Esophagus squamous epithelium (tissue), 5 donors: Measurements from ENCODE around the gene HECW1. TPM values are rescaled to one million over a fixed set of nuclear protein-coding genes. Genes with fewer than 3 reads are reported as not detected.

ENCODE experiments used
- DNase-seq: peaks from one replicate; lab custom pipeline; 2025; lab: John Stamatoyannopoulos, UW
- H3K27ac ChIP-seq, 4 donors: fragments of 200-600 bp; sonication (generic); one replicate each; pipeline ENCODE4 v1.5.1; 2016 to 2019; ENCODE audit warnings: mild to moderate bottlenecking in 1 of 4
- H3K27me3 ChIP-seq, 4 donors: fragments of 200-600 bp; sonication (generic); 1 replicate in 3 of 4; 2 replicates in 1 of 4; pipeline versions ENCODE4 v1.5.1 to v1.6.0; 2017 to 2021; ENCODE audit warnings: antibody characterized with exemption in 1 of 4
- H3K36me3 ChIP-seq, 3 donors: fragments of 200-600 bp; sonication (generic); one replicate each; pipeline ENCODE4 v1.5.1; 2016 to 2019
- H3K4me1 ChIP-seq, 3 donors: fragments of 200-600 bp; sonication (generic); one replicate each; pipeline ENCODE4 v1.5.1; 2017 to 2019
- H3K4me3 ChIP-seq, 4 donors: fragments of 200-600 bp; sonication (generic); 1 replicate in 3 of 4; 2 replicates in 1 of 4; pipeline ENCODE4 v1.5.1; 2016 to 2019; ENCODE audit warnings: mild to moderate bottlenecking in 2 of 4, moderate library complexity in 1 of 4
- H3K9me3 ChIP-seq, 3 donors: fragments of 200-600 bp; sonication (generic); one replicate each; pipeline ENCODE4 v1.5.1; 2016 to 2019
- POLR2A ChIP-seq, 4 donors: fragments of 450-650 bp; IDR thresholded peaks; one replicate each; pipeline ENCODE4 v1.6.1; 2017; ENCODE audit warnings: antibody characterized with exemption in 4 of 4, mild to moderate bottlenecking in 4 of 4, moderate library complexity in 3 of 4
- WGBS, 2 donors: methylation state at CpG; one replicate each; pipeline ENCODE4 v1.1.5; 2018; 5-methylcytosine and 5-hydroxymethylcytosine counted together
- intact Hi-C: fragments of 100-400 bp; cut with DNase I; formaldehyde crosslinking; loops from one replicate; pipeline ENCODE4 v1.15.0; 2022
- total RNA-seq, 4 donors: library from RNA; depleted of rRNA; stranded (reverse); fragments of >200 nt; gene quantifications; one replicate each; pipeline ENCODE4 v1.1.0, GENCODE V29; 2016
- TF ChIP-seq, protein P1 (sequence below), 6 experiments: fragments of 450-650 bp in 4 of 6; fragments of 200-600 bp in 2 of 6; sonication (generic) in 2 of 6; IDR thresholded peaks; one replicate each; pipeline ENCODE4 v1.5.1; 2016 to 2019; ENCODE audit warnings: antibody characterized with exemption in 6 of 6, mild to moderate bottlenecking in 4 of 6, moderate library complexity in 4 of 6
- donor health status: DM: yes; HTN: yes; CAD: no.

The HECW1 gene
- total RNA-seq, 4 donors from 2014 or later, result 0.18 to 0.57 (median 0.19) TPM; not detected in 1

DNA sequence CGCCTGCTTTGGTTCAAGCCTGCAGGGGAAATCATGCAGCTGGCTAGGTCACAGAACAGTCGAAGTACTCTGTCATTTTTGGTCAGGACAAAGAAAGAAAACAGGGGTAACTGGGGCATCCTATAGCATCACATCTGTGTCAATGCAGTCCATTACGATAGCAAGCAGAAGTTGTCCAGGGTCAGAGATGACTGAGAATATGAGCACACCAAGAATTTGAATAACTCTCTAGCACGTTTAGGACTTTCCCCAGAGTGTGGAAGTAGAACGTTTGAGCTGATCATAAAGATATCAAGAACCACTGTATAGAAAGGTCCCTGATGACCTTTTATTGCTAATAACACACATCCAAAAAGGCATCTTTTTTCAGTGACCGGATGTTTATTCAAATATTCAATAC, 12.7 kb upstream of the HECW1 start:
- peaks cover 0 to 2% (median 0%) of the 10 kb centered on the region in 4 donors for H3K27me3 ChIP-seq
- no peak overlapping the region for H3K27ac ChIP-seq
- no peaks in the 10 kb centered on the region for H3K4me1 ChIP-seq
- H3K9me3 ChIP-seq, result no peaks in the 10 kb centered on the region
- no peak overlapping the region for H3K4me3 ChIP-seq
- 68 to 73% methylated on average over 6 of the region's 6 CpGs for WGBS, 2 donors
- H3K36me3 ChIP-seq, result no peaks in the 10 kb centered on the region
- TF ChIP-seq, protein P1, sequence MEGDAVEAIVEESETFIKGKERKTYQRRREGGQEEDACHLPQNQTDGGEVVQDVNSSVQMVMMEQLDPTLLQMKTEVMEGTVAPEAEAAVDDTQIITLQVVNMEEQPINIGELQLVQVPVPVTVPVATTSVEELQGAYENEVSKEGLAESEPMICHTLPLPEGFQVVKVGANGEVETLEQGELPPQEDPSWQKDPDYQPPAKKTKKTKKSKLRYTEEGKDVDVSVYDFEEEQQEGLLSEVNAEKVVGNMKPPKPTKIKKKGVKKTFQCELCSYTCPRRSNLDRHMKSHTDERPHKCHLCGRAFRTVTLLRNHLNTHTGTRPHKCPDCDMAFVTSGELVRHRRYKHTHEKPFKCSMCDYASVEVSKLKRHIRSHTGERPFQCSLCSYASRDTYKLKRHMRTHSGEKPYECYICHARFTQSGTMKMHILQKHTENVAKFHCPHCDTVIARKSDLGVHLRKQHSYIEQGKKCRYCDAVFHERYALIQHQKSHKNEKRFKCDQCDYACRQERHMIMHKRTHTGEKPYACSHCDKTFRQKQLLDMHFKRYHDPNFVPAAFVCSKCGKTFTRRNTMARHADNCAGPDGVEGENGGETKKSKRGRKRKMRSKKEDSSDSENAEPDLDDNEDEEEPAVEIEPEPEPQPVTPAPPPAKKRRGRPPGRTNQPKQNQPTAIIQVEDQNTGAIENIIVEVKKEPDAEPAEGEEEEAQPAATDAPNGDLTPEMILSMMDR (IDR thresholded peaks at IDR 0.05), result no peak
- TF ChIP-seq POLR2A (IDR thresholded peaks at IDR 0.05), result no peak
- DNase-seq, result no peak
- intact Hi-C loops, result no loop called here

DNA sequence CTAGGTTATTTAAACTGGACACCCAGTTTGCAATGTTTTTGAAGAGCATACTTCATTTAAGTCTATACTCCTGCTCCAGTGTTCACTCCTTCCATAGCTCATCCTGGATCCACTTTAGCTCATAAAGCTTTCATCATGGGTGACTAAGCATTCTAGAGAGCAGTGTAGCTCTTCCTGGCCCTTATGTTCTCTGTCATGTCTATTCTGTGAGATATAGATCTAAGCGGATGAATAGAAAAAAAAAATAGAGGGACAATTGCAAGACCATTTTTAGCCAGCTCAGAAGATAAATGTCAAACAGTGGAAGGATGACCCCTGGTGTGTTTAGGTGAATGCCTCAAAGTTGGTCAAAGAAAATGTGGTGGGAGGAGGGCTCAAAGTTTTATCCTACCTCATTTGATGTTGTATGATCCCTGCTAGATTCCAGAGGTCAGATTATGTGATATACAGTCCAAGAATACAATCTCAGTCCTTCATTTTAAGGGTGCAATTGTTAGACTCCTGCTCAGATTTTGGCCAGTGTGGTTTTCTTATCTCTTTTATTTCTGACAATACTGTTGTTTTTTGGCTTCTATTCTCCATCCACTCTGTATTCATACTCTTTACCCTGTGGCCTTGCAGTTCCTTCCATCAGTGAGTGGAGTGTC, 7.5 kb upstream of the HECW1 start:
- no peak for DNase-seq
- 71 to 90% methylated on average over 1 of the region's 1 CpG for WGBS, 2 donors
- Histone ChIP-seq H3K36me3 (no peaks in the 10 kb centered on the region), H3K4me3 (no peak overlapping the region), H3K4me1 (no peaks in the 10 kb centered on the region), H3K27me3 (peaks cover 0 to 12% (median 0%) of the 10 kb centered on the region in 4 donors), H3K27ac (no peak overlapping the region), H3K9me3 (no peaks in the 10 kb centered on the region)
- no peak for TF ChIP-seq POLR2A (IDR thresholded peaks at IDR 0.05)
- TF ChIP-seq, protein P1 (IDR thresholded peaks at IDR 0.05), result no peak
- intact Hi-C loops, result no loop called here

GRCh38 chr7:43105521-43106120, 6.8 kb upstream of the HECW1 start:
- peaks cover 0 to 19% (median 0%) of the 10 kb centered on the region in 4 donors for H3K27me3 ChIP-seq
- H3K36me3 ChIP-seq, result no peaks in the 10 kb centered on the region
- 96% methylated on average over 3 of the region's 3 CpGs; no CpG with 5 or more reads in 1 of the 2 donors for WGBS, 2 donors

DNA sequence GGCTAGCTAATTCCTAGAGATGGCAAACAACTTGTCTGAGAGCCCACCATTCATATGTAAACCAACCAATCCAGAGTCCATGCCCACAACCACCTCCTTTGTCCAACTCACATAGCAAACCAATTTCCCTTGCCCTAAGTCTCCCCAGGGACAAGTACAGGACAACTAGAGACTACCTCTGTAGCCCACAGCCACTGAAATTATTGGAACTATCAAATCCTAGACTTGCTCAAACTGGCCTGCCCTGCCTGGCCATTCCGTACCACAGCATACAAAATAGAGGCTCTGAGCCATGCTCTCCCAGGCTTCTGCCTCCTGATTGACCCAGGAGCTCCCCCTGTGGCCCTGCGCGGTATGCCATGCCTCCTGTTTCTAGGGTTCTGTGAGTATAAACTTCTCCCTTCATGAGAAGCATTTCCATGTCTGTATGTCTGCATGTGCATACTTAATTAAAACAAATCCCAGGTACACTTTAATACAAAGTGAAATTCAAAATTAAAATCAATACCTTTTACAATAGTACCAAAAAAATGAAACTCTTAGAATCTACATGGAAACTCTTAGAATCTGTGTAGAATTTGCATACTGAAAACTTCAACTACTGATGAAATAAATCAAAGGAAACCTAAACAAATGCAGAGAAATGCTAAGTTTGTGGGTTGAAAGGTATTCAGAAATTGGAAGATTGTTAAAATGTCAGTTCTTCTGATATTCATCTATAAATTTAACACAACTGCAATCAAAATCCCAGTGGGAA, 4.0 kb upstream of the HECW1 start:
- DNase-seq, result no peak
- Histone ChIP-seq H3K4me1 (peaks cover 11 to 14% (median 13%) of the 10 kb centered on the region in 3 donors), H3K27me3 (peaks cover 6 to 47% (median 13%) of the 10 kb centered on the region in 4 donors), H3K27ac (no peak overlapping the region), H3K9me3 (no peaks in the 10 kb centered on the region), H3K4me3 (no peak overlapping the region), H3K36me3 (no peaks in the 10 kb centered on the region)
- WGBS, 2 donors, result 8% methylated on average over 3 of the region's 3 CpGs; no CpG with 5 or more reads in 1 of the 2 donors
- intact Hi-C loops, result no loop called here
- no peak for TF ChIP-seq POLR2A (IDR thresholded peaks at IDR 0.05)
- TF ChIP-seq, protein P1 (IDR thresholded peaks at IDR 0.05), result peak; percentile 30 to 78 (median 70)

More at GRCh38 chr7:43105521-43106120, 6.8 kb upstream of the HECW1 start:
- intact Hi-C loops, result no loop called here
- TF ChIP-seq, protein P1 (IDR thresholded peaks at IDR 0.05), result no peak
- TF ChIP-seq POLR2A (IDR thresholded peaks at IDR 0.05), result no peak
- H3K4me1 ChIP-seq, result no peaks in the 10 kb centered on the region
- no peak overlapping the region for H3K27ac ChIP-seq
- no peaks in the 10 kb centered on the region for H3K9me3 ChIP-seq
- no peak overlapping the region for H3K4me3 ChIP-seq
- no peak for DNase-seq
